Lower lobe of right lung (tissue), 2 donors: Measurements from ENCODE around the gene SNRK. TPM values are rescaled to one million over a fixed set of nuclear protein-coding genes. Genes with fewer than 3 reads are reported as not detected.

Experiments
- ATAC-seq, 2 donors: fragments of 200-7000 bp; cut with Tn5 transposase; one replicate each; pipeline ENCODE4 v1.9.1; 2020 to 2022; ENCODE audit warnings: mild to moderate bottlenecking in 2 of 2, moderate library complexity in 2 of 2
- DNase-seq: peaks from one replicate; pipeline ENCODE4 v3.0.0-alpha.2; 2020
- H3K27ac ChIP-seq: fragments of 200-600 bp; one replicate; pipeline ENCODE4 v1.8.0; 2022
- H3K27me3 ChIP-seq: fragments of 200-600 bp; one replicate; pipeline ENCODE4 v1.8.0; 2022; ENCODE audit warnings: low read depth
- H3K36me3 ChIP-seq: fragments of 200-600 bp; one replicate; pipeline ENCODE4 v1.8.0; 2022; ENCODE audit warnings: mild to moderate bottlenecking
- H3K4me1 ChIP-seq: fragments of 200-600 bp; one replicate; pipeline ENCODE4 v1.8.0; 2022
- H3K4me3 ChIP-seq: fragments of 200-600 bp; one replicate; pipeline ENCODE4 v1.8.0; 2022; ENCODE audit warnings: mild to moderate bottlenecking
- H3K9me3 ChIP-seq: fragments of 200-600 bp; one replicate; pipeline ENCODE4 v1.8.0; 2022
- CTCF ChIP-seq: fragments of 200-600 bp; IDR thresholded peaks from one replicate; pipeline ENCODE4 v1.8.0; 2022; ENCODE audit warnings: antibody characterized with exemption, mild to moderate bottlenecking
- intact Hi-C: fragments of 100-400 bp; cut with DNase I; formaldehyde crosslinking; loops from one replicate; pipeline ENCODE4 v1.11.0; 2022
- total RNA-seq: library from RNA; stranded (reverse); fragmentation: NEBNext Ultra II Directional; extraction: Animal tissue kit (Norgen Biotek cat#: 25700); gene quantifications from one replicate; pipeline ENCODE4 v1.2.1, GENCODE V29; 2021
- donor health status: DM: no; HTN: yes; CAD: no; lungs with severe emphysema.

The SNRK gene
- total RNA-seq, 1 donor from 2014 or later, result 55.1 TPM

- Histone ChIP-seq H3K27ac (no peak overlapping the region), H3K36me3 (no peaks in the 10 kb centered on the region), H3K4me3 (no peak overlapping the region), H3K4me1 (peaks cover 14% of the 10 kb centered on the region), H3K27me3 (no peaks in the 10 kb centered on the region), H3K9me3 (no peaks in the 10 kb centered on the region)
- ATAC-seq, result no peak
- intact Hi-C loops, result no loop called here
- DNase-seq, result no peak
- TF ChIP-seq CTCF, result no peak
These were observed 26.7 kb upstream of the SNRK start for GRCh38 chr3:43259626-43260025.

GRCh38 chr3:43260412-43260811 is 25.9 kb upstream of the SNRK start:
- H3K9me3 ChIP-seq, result no peaks in the 10 kb centered on the region
- DNase-seq (no peak), ATAC-seq (no peak)
- H3K4me3 ChIP-seq, result no peak overlapping the region
- no peak overlapping the region for H3K27ac ChIP-seq
- no peaks in the 10 kb centered on the region for H3K27me3 ChIP-seq
- no peak for TF ChIP-seq CTCF
- no peaks in the 10 kb centered on the region for H3K36me3 ChIP-seq
- peaks cover 14% of the 10 kb centered on the region for H3K4me1 ChIP-seq
- intact Hi-C loops, result no loop called here

GRCh38 chr3:43262194-43262593 is 24.1 kb upstream of the SNRK start:
- no peaks in the 10 kb centered on the region for H3K9me3 ChIP-seq
- TF ChIP-seq CTCF, result no peak
- H3K4me3 ChIP-seq, result no peak overlapping the region
- H3K36me3 ChIP-seq, result no peaks in the 10 kb centered on the region
- intact Hi-C loops, result no loop called here
- peaks cover 10% of the 10 kb centered on the region for H3K4me1 ChIP-seq
- no peak for ATAC-seq
- DNase-seq, result no peak
- H3K27me3 ChIP-seq, result no peaks in the 10 kb centered on the region
- no peak overlapping the region for H3K27ac ChIP-seq

- DNase-seq, result no peak
- Histone ChIP-seq H3K27ac (no peak overlapping the region), H3K36me3 (no peaks in the 10 kb centered on the region), H3K4me1 (no peaks in the 10 kb centered on the region), H3K9me3 (no peaks in the 10 kb centered on the region), H3K27me3 (no peaks in the 10 kb centered on the region), H3K4me3 (no peak overlapping the region)
- no peak for ATAC-seq
- intact Hi-C loops, result no loop called here
- no peak for TF ChIP-seq CTCF
These were observed 19.9 kb upstream of the SNRK start for GRCh38 chr3:43266451-43266850.

GRCh38 chr3:43266995-43267394 is 19.3 kb upstream of the SNRK start:
- Histone ChIP-seq H3K27me3 (no peaks in the 10 kb centered on the region), H3K27ac (no peak overlapping the region), H3K4me1 (no peaks in the 10 kb centered on the region), H3K36me3 (no peaks in the 10 kb centered on the region), H3K9me3 (no peaks in the 10 kb centered on the region), H3K4me3 (no peak overlapping the region)
- no peak for DNase-seq
- no peak for TF ChIP-seq CTCF
- intact Hi-C loops, result no loop called here
- ATAC-seq, result no peak

GRCh38 chr3:43268636-43269035 is 17.7 kb upstream of the SNRK start:
- intact Hi-C loops, result no loop called here
- H3K9me3 ChIP-seq, result no peaks in the 10 kb centered on the region
- ATAC-seq, result no peak
- TF ChIP-seq CTCF, result no peak
- H3K36me3 ChIP-seq, result no peaks in the 10 kb centered on the region
- DNase-seq, result no peak
- H3K4me1 ChIP-seq, result no peaks in the 10 kb centered on the region
- H3K27ac ChIP-seq, result no peak overlapping the region
- H3K4me3 ChIP-seq, result no peak overlapping the region
- no peaks in the 10 kb centered on the region for H3K27me3 ChIP-seq
